Forelimb muscle (tissue), 1 donor: Measurements from ENCODE around the gene SLC4A9. TPM values are rescaled to one million over a fixed set of nuclear protein-coding genes. Genes with fewer than 3 reads are reported as not detected.

Experiments used
- DNase-seq: peaks from one replicate; pipeline ENCODE4 v3.0.0-alpha.2; 2013; ENCODE audit warnings: low read depth
- polyA plus RNA-seq: library from polyadenylated mRNA; unstranded; fragments of 120-200 nt; gene quantifications from one replicate; pipeline ENCODE4 v1.2.1, GENCODE V29; 2013; ENCODE audit not compliant: insufficient read length

The SLC4A9 gene
- polyA plus RNA-seq: 0.19 TPM

DNA sequence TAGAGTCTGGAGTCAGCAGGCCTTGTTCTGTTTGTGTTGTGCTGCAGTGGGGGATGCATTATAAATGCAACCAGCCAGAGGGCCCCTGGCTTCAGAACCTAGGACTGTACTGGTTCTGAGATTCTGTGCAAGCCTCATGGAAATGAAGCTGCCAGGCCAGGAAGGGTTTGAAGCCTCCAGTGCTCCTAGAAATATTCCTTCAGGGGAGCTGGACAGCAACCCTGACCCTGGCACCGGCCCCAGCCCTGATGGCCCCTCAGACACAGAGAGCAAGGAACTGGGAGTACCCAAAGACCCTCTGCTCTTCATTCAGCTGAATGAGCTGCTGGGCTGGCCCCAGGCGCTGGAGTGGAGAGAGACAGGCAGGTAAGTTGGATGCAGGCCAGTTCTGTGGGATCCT lies at the start of gene SLC4A9:
TSS of gene SLC4A9 (plus strand) at position 94 of the 400 bp plus-strand sequence. CDS start at position 137, 43 bp downstream.
- DNase-seq: no peak

DNA sequence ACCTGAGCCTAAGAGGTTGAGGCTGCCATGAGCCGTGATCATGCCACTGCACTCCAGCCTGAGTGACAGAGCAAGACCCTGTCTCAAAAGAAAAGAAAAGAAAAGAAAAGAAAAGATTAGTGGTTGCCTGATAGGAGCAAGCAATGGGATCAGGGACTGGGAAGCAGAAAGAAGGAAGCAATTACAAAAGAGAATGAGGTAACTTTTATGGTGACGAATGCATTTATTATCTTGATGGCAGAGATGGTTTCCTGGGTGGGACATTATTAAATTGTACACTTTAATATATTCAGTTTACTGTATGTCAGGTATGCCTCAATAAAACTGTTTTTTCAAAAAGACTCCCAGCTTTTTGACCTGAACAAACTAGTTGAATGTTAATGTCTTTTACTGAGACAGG lies 49.6 kb upstream of the SLC4A9 start:
- DNase-seq: no peak

- no peak for DNase-seq
Observed at GRCh38 chr5:140311011-140311467, 49.0 kb upstream of the SLC4A9 start.

GRCh38 chr5:140312067-140312790 lies 47.8 kb upstream of the SLC4A9 start:
- no peak for DNase-seq

DNA sequence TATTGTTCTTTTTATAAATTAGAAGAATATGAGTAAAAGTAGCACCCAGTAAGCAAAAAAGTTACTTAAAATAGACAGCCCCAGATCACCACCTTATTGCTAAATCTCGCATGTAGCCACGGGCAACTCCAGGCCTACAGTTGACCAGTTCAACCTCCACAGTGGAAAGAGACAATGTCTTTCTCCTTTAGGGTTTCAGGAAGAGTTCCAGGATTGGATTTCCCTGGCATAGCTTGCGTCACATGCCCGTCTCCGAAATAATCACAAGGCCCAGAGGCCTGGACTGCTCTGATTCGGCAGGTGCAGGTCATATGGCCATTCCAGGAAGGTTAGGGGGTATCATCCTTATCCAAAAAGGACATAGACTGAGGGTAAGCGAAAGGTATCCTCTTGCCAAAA lies 47.2 kb upstream of the SLC4A9 start:
- no peak for DNase-seq

DNA sequence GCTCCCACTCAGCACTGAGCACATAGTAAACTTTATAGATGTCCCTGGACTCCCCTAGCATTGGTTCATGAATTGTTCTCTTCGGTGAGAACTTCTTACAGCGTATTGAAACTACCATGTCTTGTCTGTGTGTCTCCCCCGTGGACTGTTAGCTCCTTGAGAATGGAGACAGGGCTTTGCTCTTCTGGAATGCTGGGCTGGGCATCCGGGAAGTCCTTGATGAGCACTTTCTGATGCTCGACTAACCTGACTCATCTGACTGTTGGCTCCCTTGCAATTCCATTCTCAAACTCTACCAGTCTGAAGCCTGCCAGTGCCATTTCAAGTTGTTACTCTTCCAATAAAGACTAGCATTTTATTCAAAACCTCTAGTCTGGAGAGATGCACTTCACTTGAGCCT lies 42.1 kb upstream of the SLC4A9 start:
- no peak for DNase-seq

DNA sequence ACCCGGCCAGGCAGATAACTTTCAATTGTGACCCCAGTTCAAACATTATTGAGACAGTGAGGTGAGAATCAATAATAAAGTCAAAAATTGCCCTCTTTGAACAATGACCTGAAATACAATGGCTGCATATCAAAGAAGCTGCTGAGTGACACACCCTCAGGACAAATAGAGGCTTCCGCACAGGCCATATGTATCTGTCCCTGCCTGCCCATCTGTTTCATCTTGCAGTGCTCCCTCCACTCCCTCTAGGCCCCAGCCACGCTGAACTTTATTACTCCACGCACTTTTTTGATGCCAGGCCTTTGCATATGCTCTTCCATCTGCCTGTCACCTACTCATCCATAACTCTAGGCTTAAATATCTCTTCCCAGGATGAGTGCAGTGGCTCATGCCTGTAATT lies 41.2 kb upstream of the SLC4A9 start:
- no peak for DNase-seq

GRCh38 chr5:140319833-140320232 lies 40.2 kb upstream of the SLC4A9 start:
- DNase-seq: no peak

- DNase-seq: no peak
Observed at GRCh38 chr5:140321796-140322195, 38.2 kb upstream of the SLC4A9 start.

DNA sequence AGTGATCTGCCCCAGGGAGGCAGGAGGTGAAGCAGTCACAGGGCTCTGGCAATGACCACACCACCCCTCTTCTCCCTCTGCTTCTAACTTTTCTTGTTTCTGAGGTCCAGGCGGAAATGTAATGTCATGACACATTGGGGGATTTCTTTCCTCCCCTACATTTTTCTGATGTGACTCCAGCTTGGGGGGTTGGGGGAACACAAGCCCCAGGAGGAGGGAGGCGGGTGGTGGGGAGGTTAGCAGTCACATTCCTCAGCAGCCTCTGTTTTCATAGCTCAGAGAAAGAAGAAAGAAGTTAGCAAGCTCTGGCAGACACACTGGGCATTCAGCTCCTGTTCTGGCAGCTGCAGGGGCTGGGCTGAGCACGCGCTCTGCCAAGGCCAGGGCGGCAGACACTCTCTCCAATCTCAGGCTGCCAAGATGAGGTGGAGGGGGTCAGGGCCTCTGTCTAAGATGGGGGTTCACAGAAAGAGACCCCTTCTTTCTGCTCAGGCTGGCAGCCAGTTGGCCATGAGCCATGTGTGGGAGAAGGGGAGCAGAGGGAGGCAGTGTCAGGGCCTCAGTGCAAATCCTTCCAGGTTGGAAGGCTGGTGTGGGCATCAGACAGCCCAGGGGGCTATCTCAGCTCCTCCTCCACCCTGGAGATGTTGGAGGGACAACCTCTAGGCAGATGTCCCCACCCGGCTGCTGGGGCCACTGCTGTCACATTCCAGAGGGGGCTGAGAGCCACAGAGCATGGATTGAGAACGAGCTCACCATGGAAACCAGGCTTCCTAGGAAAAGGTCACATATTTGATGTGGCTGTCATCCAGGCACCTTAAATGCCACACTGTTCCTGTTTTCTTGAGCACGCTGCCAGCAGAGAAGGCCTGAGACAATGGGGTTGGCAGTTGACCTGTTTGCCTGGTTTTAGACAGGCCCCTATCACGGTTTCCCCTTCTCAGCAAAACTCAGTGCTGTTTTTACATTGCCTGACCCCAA lies 37.0 kb upstream of the SLC4A9 start:
- no peak for DNase-seq

DNA sequence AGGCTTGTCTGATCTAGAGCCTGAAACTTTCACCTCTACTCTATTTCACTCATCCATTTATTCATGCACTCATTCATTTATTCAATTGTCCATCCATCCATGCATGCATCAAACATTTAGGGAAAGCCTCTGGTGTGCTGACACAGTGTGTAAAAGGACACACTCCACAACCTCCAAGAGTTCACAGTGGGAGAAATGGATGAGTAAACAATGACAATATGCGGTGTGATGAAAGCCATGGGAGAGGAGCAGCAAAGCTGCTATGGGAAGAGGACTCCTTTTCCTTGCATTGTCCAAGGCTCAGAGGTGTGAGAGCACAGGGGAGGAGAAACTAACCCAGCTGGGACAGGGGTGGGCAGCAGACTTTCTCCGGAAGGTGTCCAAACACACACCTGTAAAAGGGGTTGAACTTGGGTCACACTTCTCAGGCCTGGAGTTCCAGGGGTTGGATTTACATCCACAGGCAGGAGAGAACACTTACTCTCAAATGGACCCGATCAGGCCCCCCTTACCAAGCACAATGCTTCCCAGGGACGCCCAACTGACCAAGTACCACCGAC lies 35.9 kb upstream of the SLC4A9 start:
- no peak for DNase-seq

GRCh38 chr5:140324617-140325241 lies 35.3 kb upstream of the SLC4A9 start:
- no peak for DNase-seq

- DNase-seq: no peak
Observed at GRCh38 chr5:140325486-140325885, 34.5 kb upstream of the SLC4A9 start.

GRCh38 chr5:140327589-140327988 lies 32.4 kb upstream of the SLC4A9 start:
- DNase-seq: no peak

DNA sequence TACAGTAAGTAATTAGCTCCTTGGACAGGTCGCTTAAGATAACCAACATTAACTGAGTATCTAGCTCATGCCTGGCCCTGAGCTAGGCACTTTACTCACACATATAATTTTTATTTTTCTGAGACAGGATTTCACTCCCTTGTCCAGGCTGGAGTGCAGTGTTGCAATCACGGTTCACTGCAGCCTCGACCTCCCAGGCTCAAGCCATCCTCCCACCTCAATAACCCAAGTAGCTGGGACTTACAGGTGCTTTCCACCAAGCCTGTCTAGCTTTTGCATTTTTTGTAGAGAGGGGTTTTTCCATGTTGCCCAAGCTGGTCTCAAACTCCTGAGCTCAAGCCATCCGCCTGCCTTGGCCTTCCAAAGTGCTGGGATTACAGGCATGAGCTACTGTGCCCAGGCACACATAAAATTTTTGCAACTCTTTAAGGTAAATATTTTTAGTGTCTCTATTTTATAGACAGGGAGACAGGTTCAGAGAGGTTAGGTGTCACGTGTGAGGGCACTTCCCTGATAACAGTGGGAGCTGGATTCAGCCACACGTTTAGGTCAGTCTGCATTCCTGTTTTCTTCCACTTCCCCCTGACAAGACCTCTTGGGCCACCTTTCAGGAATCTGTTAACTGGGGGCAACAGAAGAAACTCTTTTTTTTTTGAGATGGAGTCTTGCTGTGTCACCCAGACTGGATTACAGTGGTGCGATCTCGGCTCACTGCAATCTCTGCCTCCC lies 31.8 kb upstream of the SLC4A9 start:
- no peak for DNase-seq

DNA sequence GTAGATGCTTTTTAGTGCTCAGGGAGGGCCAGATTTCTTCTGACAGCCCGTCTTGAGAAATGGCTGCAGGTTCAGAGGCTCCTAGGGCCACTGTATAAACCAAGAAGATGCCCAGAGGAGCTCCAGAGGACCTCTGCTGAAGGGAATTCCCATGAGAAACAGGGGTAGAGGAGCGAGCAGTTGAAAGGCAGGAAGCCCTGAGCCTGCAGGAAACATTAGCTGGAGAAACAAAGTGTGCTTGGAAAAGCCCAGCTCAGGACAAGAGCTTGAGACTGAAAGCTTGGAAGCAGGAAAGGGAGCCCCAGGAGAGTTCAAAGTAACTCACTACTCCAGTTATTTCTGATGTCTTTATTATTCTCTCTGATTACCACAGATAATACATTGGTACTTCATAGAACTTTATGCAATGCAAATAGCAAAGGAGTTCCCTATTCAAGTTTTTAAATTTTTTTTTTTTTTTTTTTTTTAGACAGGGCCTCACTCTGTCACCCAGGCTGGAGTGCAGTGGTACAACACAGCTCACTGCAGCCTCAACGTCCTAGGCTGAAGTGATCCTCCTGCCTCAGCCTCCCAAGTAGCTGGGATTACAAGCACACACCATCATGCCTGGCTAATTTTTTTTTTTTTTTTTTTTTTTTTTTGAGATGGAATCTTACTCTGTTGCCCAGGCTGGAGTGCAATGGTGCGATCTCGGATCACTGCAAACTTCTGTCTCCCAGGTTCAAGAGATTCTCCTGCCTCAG lies 30.1 kb upstream of the SLC4A9 start:
- DNase-seq: no peak

DNA sequence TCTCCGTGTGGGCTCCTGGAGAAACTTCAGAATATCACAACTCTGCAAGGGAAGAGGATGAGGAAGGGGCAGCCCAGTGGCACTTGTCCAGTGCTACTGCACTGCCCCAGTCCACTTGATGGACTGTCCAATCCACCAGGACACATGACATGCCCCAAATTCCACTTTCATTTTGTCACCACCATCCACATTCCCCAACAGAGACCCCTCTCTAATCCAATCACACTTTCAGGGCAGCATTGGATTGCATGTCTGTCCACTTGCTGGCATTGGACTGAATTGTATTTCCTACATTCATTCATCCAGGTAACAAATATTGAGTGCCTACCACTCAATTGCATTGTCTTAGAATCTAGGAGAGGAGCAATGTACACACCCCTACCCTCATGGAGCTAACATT lies 28.4 kb upstream of the SLC4A9 start:
- no peak for DNase-seq

DNA sequence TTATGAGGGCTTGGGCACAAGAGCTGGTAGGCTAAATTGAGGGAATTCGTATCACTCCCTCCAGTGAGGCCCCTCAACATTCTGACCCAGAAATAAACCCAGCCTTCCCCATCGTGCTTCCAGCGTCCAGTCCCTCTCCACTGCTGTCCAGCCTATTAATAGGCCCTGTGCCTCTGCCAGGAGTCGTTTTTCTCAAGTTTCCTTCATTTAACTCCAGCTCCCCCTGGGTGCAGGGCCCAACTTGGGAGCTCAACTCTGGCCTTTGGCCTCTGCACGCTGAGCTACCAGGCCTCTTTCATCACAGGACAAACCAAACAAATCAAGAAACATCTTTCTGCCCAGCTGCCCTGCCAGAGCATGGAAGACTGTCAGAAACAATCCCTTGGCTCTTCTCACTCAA lies 23.6 kb upstream of the SLC4A9 start:
- DNase-seq: no peak

- DNase-seq: no peak
Observed at GRCh38 chr5:140337880-140338279, 22.1 kb upstream of the SLC4A9 start.

GRCh38 chr5:140338336-140338735 lies 21.7 kb upstream of the SLC4A9 start:
- DNase-seq: no peak

DNA sequence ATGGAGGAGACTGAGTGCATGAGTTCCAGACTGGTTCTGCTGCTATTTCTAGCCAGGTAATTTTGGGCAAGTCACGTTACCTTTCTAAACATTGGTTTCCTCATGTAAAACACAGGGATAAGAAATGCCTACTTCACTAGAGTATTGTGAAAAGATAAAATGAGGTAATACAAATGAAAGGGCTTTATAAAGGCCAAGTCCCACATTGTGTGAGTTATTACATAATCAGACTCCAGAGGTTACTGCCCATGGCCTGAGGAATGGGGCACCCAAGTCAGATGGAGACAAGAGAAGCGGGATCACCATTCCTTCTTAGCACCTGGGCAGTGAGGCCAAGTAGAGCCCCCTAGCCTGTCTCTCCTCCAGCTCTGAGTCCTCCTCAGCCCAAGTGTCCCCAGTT lies 21.1 kb upstream of the SLC4A9 start:
- DNase-seq: no peak
